HG03095 (cell line): Measurements from ENCODE around the gene IMPA2.
"Not testable (repeated sequence)": the region's sequence is repeated elsewhere in the genome, so short reads cannot be mapped to it uniquely, and the experiment has no call there.

Experiments
- ATAC-seq: cut with Tn5 transposase; IDR thresholded peaks from one replicate; pipeline ENCODE4 v1.9.1; 2021; ENCODE audit warnings: moderate library complexity; ENCODE audit not compliant: unreplicated experiment

The IMPA2 gene

DNA sequence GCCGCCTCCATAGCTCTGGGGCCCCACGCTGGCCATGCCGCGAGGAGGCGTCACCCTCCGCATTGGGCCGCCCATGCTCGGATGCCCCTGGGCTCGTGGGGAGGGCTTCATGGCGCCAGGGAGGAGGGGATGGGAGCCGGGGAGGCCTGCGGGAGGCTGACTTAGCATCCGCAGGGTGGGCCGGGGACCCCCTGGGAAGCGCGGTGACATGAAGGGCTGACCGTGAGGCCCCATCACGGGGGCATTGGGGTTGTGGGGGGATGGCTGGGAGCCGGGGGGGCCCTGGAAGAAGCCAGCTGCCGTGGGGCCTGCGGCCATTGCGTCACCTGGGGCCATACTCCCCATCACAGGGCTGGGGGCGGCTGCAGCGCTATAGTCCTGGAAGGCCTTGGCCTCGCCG is 86.4 kb downstream of the IMPA2 start:
- no peak for ATAC-seq

DNA sequence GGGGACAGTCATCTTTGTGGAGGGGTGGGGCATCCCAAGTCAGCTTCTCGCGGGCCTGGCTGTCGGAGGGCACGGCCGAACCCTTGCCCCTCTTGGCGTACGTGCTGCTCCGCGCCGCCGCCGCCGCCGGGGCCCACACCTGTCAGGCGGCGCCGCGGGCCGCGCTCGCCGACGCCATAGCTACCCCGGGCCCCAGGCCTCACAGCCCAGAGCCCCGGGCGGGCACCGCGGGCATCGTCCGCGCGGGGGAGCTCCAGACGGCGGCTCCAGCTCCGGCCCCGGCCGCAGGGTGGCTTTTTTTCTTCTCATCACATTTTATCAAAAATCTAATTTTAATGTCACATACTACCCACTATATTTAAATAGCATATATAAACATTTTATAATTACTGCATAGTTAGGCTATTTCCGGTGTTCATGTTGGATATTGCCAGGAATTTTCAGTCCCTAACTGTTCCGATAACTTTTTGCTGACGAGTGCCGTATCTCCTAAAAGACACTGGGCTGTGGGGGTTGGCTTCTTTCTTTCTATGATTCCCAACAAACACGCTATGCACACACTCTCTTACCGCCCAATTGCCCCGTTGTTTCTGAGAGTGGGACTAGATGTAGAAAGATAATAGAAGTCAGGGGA is 87.1 kb downstream of the IMPA2 start:
- not testable (repeated sequence) for ATAC-seq

DNA sequence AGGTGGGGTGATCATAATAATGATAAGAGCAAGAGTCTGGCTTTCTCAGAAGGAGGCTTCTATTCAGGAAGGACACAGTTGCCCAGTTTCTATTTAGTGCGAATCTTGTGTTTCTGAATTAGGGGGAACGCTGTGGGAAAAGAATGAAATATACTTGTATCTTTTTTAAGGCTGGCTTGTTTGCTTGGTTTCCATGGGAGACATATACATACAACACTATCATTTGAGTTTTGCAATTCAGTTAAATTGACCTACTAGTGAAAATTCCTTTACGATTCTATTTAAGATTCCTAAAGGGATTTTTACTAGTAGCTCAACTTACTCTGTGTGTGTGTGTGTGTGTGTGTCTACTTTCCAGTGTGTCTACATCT is 87.6 kb downstream of the IMPA2 start:
- no peak for ATAC-seq

DNA sequence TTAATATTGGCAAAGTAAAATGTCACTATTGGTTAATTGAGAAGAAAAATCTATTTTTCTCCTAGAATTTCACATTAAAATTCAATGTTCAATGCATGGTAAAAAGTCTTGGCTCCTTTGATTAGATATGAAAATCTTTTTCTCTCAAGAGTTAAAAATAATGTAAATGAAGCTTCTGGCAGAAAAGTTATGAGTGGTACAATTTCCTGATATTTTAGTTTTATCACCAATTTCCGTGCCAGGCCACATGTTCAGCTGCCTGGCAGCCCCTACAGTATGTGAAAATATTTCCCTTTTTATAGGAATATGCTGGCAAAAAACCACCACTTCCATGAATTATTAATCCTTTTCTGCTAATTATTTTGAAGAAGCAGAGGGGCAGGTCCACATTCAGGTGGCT is 89.8 kb downstream of the IMPA2 start:
- not testable (repeated sequence) for ATAC-seq

DNA sequence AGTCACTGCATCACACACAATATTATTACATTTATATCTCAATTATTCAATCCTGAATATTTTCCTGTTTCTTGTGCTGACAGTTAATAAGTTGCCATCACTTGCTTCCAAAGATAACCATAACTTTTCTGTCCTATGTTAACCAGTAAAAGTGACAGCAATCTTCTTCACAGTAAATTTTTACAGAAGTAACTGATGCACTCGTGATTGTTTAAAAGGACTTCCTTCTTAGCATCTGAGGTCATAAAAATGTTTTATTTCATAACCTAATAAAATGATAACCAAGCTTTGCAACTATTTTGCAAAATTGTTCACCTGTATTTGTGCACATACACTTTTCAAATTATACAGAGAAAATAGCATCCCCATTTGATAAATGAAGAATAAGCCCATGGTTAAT is 91.7 kb downstream of the IMPA2 start:
- ATAC-seq, result no peak

DNA sequence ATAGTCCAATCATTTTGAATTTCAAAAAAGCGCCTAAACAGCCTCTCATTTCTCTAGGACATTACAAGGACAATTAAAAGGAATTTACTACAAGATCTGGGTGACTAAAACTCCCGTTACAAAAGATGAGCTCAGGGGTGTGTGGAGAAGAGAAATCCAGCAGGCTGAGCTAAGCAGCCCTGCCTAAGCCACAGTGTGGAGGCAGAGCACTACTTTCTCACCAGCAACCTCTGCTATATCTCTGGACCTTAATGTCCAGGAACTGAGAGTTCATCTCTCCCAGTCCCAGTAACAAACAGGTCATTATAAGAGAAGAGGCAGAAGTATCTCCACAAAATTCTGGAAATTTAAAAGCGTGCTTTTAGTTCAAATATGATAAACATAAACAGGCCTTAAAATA is 93.4 kb downstream of the IMPA2 start:
- no peak for ATAC-seq

DNA sequence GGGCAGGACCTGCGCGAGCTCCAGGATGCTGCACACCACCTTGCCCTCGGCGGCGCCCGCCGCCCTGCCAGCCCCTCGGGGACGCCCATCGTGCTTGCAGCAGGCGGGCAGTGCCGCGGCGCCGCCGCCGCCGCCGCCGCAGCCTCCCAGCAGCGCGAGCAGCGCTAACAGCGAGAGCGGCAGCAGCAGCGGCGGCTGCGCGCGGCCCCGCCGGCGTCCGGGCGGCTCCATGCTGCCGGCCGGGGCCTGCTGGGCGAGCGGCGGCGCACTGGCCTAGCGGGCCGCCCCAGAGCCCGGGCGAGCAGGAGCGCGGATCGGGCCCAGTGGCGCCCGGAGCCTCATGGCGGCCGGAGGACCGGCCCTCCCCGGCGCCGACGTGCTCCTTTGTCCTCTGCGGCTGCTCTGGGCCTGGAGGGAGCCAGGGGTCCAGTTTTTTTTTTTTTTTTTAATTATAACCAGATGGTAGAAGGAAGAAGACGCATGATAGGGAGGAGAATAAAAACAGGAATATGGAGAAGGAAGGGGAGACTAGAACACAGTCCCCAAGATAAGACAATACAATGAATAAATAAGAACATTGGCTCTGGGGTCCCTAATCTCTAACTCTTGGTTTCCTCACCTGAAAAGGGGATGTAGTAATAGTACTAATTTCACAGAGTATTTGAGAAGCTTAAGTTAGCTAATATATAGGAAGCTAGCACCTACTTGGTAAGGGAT is 95.3 kb downstream of the IMPA2 start:
- ATAC-seq, result no peak

DNA sequence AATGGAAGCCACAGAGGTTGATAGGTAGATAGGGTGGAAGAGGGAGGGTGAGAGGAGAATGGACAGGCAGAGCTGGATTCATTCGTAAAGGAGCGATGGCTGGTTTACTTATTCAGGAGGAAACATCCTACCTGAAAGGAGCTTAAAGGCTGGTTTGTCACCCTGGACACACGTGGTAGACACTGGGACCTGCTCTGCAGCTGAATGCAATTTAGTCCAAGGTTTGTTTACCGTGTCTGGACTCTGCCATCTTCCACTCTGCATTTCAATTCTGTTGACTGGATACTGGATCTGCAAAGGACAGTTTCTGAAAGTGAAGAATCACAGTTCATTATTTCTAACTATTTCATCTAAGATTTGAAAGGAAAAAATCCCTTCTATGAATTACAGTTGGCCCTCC is 96.7 kb downstream of the IMPA2 start:
- not testable (repeated sequence) for ATAC-seq

DNA sequence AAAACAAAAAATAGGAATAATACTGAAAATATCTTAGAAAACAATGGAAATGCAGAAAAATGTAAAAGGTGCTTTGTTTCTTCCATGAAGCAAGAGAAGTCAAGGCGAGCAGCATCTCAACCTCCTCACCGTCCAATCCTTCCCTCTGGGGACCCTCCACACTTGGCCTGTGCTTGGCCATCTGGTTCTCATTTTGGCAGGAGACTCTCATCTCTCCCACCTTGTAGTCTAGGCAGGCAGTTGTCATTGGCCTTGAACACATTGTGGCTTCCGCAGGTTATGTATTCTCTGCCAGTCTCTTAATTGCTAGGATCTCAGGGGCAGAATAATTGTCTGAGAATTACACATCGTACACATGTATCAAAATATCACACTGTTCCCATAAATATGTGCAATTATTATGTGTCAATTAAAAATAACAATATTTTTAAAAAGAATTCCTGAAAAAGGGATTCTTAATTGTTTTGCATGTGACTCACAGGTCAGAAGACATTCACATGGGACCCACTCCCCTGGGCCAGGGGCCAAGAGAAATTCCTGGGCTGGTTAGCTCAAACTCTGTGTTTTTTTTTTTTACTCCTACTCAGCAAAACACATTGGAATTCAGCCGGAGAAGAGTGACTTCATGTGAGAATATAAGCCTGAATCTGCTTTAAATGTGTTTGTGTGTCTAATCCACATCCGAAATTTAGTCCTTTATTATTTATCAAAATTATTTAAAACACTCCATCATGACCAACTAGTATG is 98.4 kb downstream of the IMPA2 start:
- ATAC-seq, result no peak
